Panc1 (cell line): ENCODE measurements around the gene CDH6. TPM values are rescaled to one million over a fixed set of nuclear protein-coding genes. Genes with fewer than 3 reads are reported as not detected.

Experiments used
- ATAC-seq: fragments of 200-7000 bp; cut with Tn5 transposase; 2 replicates; pipeline ENCODE4 v1.9.1; 2020; ENCODE audit warnings: mild to moderate bottlenecking, moderate library complexity
- BruUV-seq: library from RNA; stranded (reverse); fragments of 400-500 nt; replicated peaks from 2 replicates; lab custom pipeline; 2021; lab: Mats Ljungman, UMichigan
- CTCF ChIA-PET: fragments of 300-600 bp; sonication (Branson Sonifier 250); formaldehyde crosslinking; loops from one replicate; lab custom pipeline; 2022; ENCODE audit warnings: antibody characterized with exemption; lab: Charles Lee
- POLR2A ChIA-PET: fragments of 300-600 bp; sonication (Branson Sonifier 250); formaldehyde crosslinking; loops from one replicate; lab custom pipeline; 2022; ENCODE audit warnings: antibody characterized with exemption; lab: Charles Lee
- DNase-seq: peaks from one replicate; pipeline ENCODE4 v3.0.0-alpha.2; 2010; ENCODE audit warnings: low read depth, low spot score
- H3K27ac ChIP-seq: 2 replicates; pipeline ENCODE4 v1.5.1; 2011; ENCODE audit warnings: mild to moderate bottlenecking, low read length, inconsistent platforms
- H3K27me3 ChIP-seq: fragments of 200-500 bp; sonication (Bioruptor generic); 2 replicates; pipeline ENCODE4 v1.6.0; 2014; ENCODE audit warnings: low read length, inconsistent platforms; ENCODE audit not compliant: control insufficient read depth, insufficient read depth
- H3K36me3 ChIP-seq: fragments of 200-500 bp; sonication (Bioruptor generic); 2 replicates; pipeline ENCODE4 v1.5.1; 2014; ENCODE audit warnings: inconsistent platforms, mild to moderate bottlenecking, low read length, moderate library complexity; ENCODE audit not compliant: control insufficient read depth, insufficient read depth
- H3K4me1 ChIP-seq: 2 replicates; pipeline ENCODE4 v1.5.1; 2011; ENCODE audit warnings: inconsistent platforms, mild to moderate bottlenecking, low read length, moderate library complexity; ENCODE audit not compliant: control insufficient read depth, insufficient read depth
- H3K4me3 ChIP-seq, 2 experiments: 2 replicates each; pipeline ENCODE4 v1.5.1; 2011 to 2012; ENCODE audit warnings: low read depth in 2 of 2, low read length in 2 of 2, mild to moderate bottlenecking in 2 of 2, inconsistent platforms in 1 of 2, moderate library complexity in 1 of 2
- H3K9me3 ChIP-seq: fragments of 200-500 bp; sonication (Bioruptor generic); 2 replicates; pipeline ENCODE4 v1.5.1; 2014; ENCODE audit warnings: low read depth, mild to moderate bottlenecking, inconsistent platforms, low read length, moderate library complexity; ENCODE audit not compliant: control insufficient read depth, insufficient read depth
- CTCF ChIP-seq: fragments of 450-650 bp; IDR thresholded peaks from 2 replicates; pipeline ENCODE4 v1.5.1; 2017; ENCODE audit warnings: mild to moderate bottlenecking
- POLR2AphosphoS5 ChIP-seq: IDR thresholded peaks from 2 replicates; pipeline ENCODE4 v1.6.1; 2012; ENCODE audit warnings: mild to moderate bottlenecking, low read depth, low read length, moderate library complexity
- REST ChIP-seq, 2 experiments: IDR thresholded peaks; 2 replicates each; pipeline ENCODE4 v1.6.1; 2011 to 2012; ENCODE audit warnings: low read depth in 2 of 2, control low read depth in 1 of 2, low read length in 1 of 2, mild to moderate bottlenecking in 1 of 2, moderate library complexity in 1 of 2; ENCODE audit not compliant: insufficient read depth in 1 of 2
- SIN3A ChIP-seq: IDR thresholded peaks from 2 replicates; pipeline ENCODE4 v1.6.1; 2012; ENCODE audit warnings: low read depth, mild to moderate bottlenecking, low read length, moderate library complexity, borderline replicate concordance; ENCODE audit not compliant: insufficient read depth
- TCF7L2 ChIP-seq: IDR thresholded peaks from 2 replicates; pipeline ENCODE4 v1.6.1; 2011; ENCODE audit warnings: mild to moderate bottlenecking, low read depth, low read length, inconsistent platforms
- in situ Hi-C: cut with HindIII; loops from 2 replicates; pipeline ENCODE4 v1.10.0; 2016; ENCODE audit warnings: low sequenced_read_pairs, low pct_unique_long_range_greater_than_20kb
- intact Hi-C: fragments of 100-400 bp; cut with micrococcal nuclease; formaldehyde crosslinking; loops from one replicate; pipeline ENCODE4 v1.10.0; 2022; ENCODE audit not compliant: unreplicated experiment
- total RNA-seq: library from RNA; stranded (reverse); gene quantifications from one replicate; pipeline ENCODE4 v1.2.1, GENCODE V29; 2021; ENCODE audit not compliant: unreplicated experiment

Gene CDH6
- total RNA-seq, 1 experiment from 2014 or later: 0.36 TPM

GRCh38 chr5:31273161-31273560 is 79.7 kb downstream of the CDH6 start:
- H3K27me3 ChIP-seq: no peaks in the 10 kb centered on the region; the same call in 1 of the 2 replicates
- intact Hi-C loops (no loop called here), in situ Hi-C loops (no loop called here)
- no peaks in the 10 kb centered on the region; the same call in 1 of the 2 replicates for H3K4me1 ChIP-seq
- no peak for TF ChIP-seq CTCF
- no peak for TF ChIP-seq REST (IDR thresholded peaks at IDR 0.05; ENCODE audit: insufficient read depth in 1 of 2, low read depth in 2 of 2, low read length in 1 of 2)
- no peak for TF ChIP-seq SIN3A
- TF ChIP-seq TCF7L2: no peak
- TF ChIP-seq POLR2AphosphoS5: no peak
- no peaks in the 10 kb centered on the region for H3K36me3 ChIP-seq
- POLR2A ChIA-PET: no interaction called here
- DNase-seq (no peak), ATAC-seq (no peak)
- CTCF ChIA-PET: no interaction called here
- H3K27ac ChIP-seq: no peak overlapping the region
- no peak overlapping the region for H3K4me3 ChIP-seq
- no peaks in the 10 kb centered on the region for H3K9me3 ChIP-seq
- no TSS peak for BruUV-seq

GRCh38 chr5:31273631-31274378 is 80.3 kb downstream of the CDH6 start:
- peak overlapping the region; percentile 32 to 43 for H3K4me3 ChIP-seq
- CTCF ChIA-PET: no interaction called here
- ATAC-seq (no peak), DNase-seq (no peak)
- BruUV-seq: no TSS peak
- POLR2A ChIA-PET: no interaction called here
- TF ChIP-seq CTCF (no peak), TCF7L2 (no peak), POLR2AphosphoS5 (no peak), REST (IDR thresholded peaks at IDR 0.05; ENCODE audit: insufficient read depth in 1 of 2, low read depth in 2 of 2, low read length in 1 of 2) (no peak), SIN3A (no peak)
- intact Hi-C loops (no loop called here), in situ Hi-C loops (no loop called here)
- H3K27ac ChIP-seq: 0 out of 2 replicates have a peak overlapping the region, but pooled peaks have one; percentile 17
- H3K27me3 ChIP-seq: no peaks in the 10 kb centered on the region; the same call in 1 of the 2 replicates
- no peaks in the 10 kb centered on the region for H3K9me3 ChIP-seq
- no peaks in the 10 kb centered on the region; the same call in 1 of the 2 replicates for H3K4me1 ChIP-seq
- no peaks in the 10 kb centered on the region for H3K36me3 ChIP-seq
